T47D (cell line): Measurements from ENCODE around the gene TRAPPC2L.
A peak's percentile ranks its signal among the peaks of the same experiment; 100 is the strongest.

Experiments used
- DNase-seq, 2 experiments: peaks; one replicate each; pipeline versions ENCODE4 v3.0.0 to v3.0.0-alpha.2; 2011 to 2012; ENCODE audit warnings: low read depth in 1 of 2, low spot score in 1 of 2
- JUND ChIP-seq: IDR thresholded peaks from 2 replicates; pipeline ENCODE4 v1.6.1; 2012; ENCODE audit warnings: low read depth
- in situ Hi-C: cut with HindIII; loops from 2 replicates; pipeline ENCODE4 v1.10.0; 2016; ENCODE audit warnings: low sequenced_read_pairs, low pct_unique_long_range_greater_than_20kb

TRAPPC2L gene

DNA sequence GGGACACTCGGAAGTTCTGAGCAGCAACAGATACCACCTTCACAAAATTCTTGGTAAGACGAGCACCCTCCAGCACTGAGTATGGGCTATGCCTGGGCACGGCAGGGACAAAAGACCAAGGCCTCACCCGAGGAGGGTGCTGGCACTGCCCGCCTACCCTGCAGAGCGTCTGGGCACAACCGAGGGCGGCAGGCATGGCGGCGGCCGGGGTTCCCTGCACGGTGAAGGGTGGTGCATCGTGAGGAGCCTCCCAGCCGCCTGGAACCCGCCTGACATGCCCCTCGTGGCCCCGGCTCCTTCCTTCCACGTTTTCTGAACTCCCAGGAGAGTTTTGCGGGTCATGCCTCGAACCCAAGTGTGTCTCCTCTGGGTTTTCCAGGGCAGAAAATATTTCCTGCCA is 19.1 kb upstream of the TRAPPC2L start:
- in situ Hi-C loops: no loop called here
- no peak for TF ChIP-seq JUND
- no peak for DNase-seq

DNA sequence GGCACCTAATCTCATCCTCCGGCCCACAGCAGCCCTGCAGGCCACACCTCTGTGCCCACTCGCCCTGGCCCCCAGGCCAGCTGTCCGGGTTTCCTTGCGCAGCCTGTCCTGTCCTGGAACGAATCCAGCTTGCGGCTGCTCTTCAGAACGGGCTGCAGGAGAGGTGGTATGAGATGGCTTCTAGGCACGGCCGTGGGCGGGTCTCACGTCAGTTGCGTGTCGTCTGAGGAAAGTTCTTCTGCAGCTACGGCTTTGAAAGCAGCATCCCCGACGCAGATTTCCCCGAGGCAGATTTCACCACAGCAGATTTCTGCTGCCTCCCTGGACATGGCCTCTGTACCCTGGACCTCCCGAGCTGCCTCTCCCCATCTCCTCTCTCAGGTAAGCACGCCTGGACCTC is 18.4 kb upstream of the TRAPPC2L start:
- no peak for DNase-seq
- TF ChIP-seq JUND: no peak
- in situ Hi-C loops: no loop called here

DNA sequence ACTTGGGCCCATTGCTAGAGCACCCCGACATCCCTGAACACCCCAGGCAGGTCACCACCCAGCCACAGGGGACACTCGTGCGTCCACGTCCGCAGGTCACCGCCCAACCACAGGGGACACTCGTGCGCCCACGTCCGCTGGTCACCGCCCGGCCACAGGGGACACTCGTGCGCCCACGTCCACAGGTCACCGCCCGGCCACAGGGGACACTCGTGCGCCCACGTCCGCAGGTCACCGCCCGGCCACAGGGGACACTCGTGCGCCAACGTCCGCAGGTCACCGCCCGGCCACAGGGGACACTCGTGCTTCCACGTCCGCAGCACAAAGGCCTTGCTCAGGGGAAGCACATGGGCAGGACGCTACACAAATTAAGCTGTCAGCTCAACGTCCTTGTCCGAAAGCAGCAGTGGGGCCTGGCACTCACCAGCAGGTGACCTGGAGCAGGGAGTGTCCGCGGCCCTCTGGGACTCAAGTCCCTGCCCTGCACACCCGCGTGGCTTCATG is 17.8 kb upstream of the TRAPPC2L start:
- no peak for TF ChIP-seq JUND
- peak in 1 of 2 experiments; percentile 16 for DNase-seq
- in situ Hi-C loops: no loop called here

- TF ChIP-seq JUND: no peak
- in situ Hi-C loops: no loop called here
- DNase-seq: no peak
Observed at GRCh38 chr16:88839745-88840599, 17.0 kb upstream of the TRAPPC2L start.

DNA sequence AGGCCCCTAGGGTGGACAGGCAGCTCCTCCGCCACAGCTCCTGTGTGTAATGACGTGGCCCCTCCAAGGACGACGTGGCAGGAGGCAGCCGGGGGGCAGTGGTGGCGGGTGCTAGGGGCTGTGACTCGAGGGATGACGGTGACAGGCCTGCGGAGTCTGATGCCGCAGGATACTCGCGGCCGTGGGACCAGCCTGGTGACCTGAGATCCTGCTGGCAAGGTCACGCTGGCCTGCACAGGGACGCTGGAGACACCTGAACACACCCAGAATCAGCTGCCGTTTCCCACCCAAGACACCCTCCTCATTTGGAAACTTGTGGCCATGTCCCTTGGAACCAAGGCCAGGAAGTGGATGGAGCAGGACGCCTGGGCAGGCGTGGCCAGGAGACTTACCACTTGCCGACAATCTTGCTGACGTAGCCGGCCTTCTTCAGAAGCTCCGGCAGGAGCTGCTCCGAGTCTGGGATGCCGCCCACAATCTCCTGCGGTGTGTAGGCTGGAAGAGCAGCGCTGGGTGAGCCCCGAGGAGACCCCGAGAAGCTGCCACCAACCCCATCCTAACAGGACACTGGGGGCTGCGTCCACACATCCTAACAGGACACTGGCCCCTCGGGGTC is 16.2 kb upstream of the TRAPPC2L start:
- in situ Hi-C loops: no loop called here
- TF ChIP-seq JUND: no peak
- DNase-seq: no peak

- no peak for TF ChIP-seq JUND
- in situ Hi-C loops: no loop called here
- DNase-seq: no peak
Observed at GRCh38 chr16:88841521-88842307, 15.2 kb upstream of the TRAPPC2L start.

GRCh38 chr16:88842308-88842756 is 14.6 kb upstream of the TRAPPC2L start:
- no peak for TF ChIP-seq JUND
- no peak for DNase-seq
- in situ Hi-C loops: no loop called here

- no peak for TF ChIP-seq JUND
- no peak for DNase-seq
- in situ Hi-C loops: no loop called here
Observed at GRCh38 chr16:88842806-88843205, 14.1 kb upstream of the TRAPPC2L start.

DNA sequence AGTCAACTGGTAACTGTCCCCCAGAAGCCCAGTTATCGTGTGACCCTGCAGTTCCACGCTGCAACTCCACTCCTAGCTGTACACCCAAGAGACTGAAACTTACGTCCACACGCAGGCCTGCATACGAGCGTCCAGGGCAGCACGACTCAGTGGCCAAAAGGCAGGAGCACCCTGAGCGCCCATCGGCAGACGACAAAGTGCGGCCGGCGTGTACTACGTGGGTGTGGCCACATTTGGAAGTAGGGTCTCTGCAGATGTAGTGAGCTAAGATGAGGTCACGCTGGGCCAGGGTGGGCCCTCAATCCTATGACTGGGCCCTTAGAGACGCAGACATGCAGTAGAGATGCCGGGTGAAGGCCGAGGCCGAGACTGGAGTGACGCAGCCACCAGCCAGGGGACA is 13.7 kb upstream of the TRAPPC2L start:
- in situ Hi-C loops: no loop called here
- no peak for TF ChIP-seq JUND

GRCh38 chr16:88844419-88845036 is 12.4 kb upstream of the TRAPPC2L start:
- in situ Hi-C loops: no loop called here
- peak in 1 of 2 experiments; percentile 36 for DNase-seq
- TF ChIP-seq JUND: no peak

More for the DNA sequence above, 13.7 kb upstream of the TRAPPC2L start:
- DNase-seq: no peak

GRCh38 chr16:88846088-88846487 is 10.8 kb upstream of the TRAPPC2L start:
- no peak for TF ChIP-seq JUND
- in situ Hi-C loops: no loop called here
- DNase-seq: no peak

- TF ChIP-seq JUND: no peak
- DNase-seq: no peak
- in situ Hi-C loops: no loop called here
Observed at GRCh38 chr16:88847654-88848053, 9.3 kb upstream of the TRAPPC2L start.

DNA sequence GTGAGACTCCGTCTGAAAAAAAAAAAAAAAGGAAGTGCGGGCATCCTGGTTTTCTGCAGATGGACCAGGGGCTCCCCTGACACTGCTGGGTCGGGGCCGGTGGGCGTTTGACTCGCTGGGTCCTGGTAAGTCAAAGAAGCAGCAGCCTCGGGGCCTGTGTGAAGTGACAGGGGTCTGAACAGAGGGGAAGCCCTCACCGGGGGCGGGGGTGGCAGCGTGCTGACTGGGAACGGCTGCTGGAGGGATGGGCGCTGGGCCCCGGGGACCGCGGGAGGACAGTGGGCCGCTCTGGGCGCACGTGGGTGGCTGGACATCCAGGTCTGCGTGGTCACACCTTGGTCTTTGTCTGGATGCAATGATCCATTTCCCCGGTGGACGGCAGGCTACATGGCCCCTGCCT is 8.4 kb upstream of the TRAPPC2L start:
- in situ Hi-C loops: no loop called here
- DNase-seq: no peak
- no peak for TF ChIP-seq JUND
